Measurements from ENCODE around the gene BICC1.
"Not testable (repeated sequence)": the region's sequence is repeated elsewhere in the genome, so short reads cannot be mapped to it uniquely, and the experiment has no call there.

BICC1 gene

GRCh38 chr10:58857251-58857805 lies 344.7 kb downstream of the BICC1 start:
- Histone ChIP-seq H3K9me3 (ENCODE audit: control insufficient read depth, low read length) (no peaks in the 10 kb centered on the region), H3K4me3 (ENCODE audit: insufficient read depth, low read depth, low read length) (no peak overlapping the region), H3K36me3 (ENCODE audit: control insufficient read depth, insufficient read depth, low read length) (no peaks in the 10 kb centered on the region), H3K4me1 (ENCODE audit: control insufficient read depth, insufficient read depth, low read length) (no peaks in the 10 kb centered on the region), H3K27me3 (ENCODE audit: control insufficient read depth, insufficient read depth, low read length, poor library complexity, severe bottlenecking) (no peaks in the 10 kb centered on the region), H3K27ac (ENCODE audit: insufficient read depth, low read depth, low read length, poor library complexity, severe bottlenecking) (no peak overlapping the region)
- WGBS, 2 experiments, result 68 to 71% methylated on average over 2 of the region's 3 CpGs

- not testable (repeated sequence) for H3K9me3 ChIP-seq (ENCODE audit: control insufficient read depth, low read length); H3K27ac ChIP-seq (ENCODE audit: insufficient read depth, low read depth, low read length, poor library complexity, severe bottlenecking); H3K4me3 ChIP-seq (ENCODE audit: insufficient read depth, low read depth, low read length); H3K36me3 ChIP-seq (ENCODE audit: control insufficient read depth, insufficient read depth, low read length); H3K4me1 ChIP-seq (ENCODE audit: control insufficient read depth, insufficient read depth, low read length); H3K27me3 ChIP-seq (ENCODE audit: control insufficient read depth, insufficient read depth, low read length, poor library complexity, severe bottlenecking)
- WGBS, 2 experiments, result 93 to 100% methylated on average over 1 of the region's 1 CpG
These were observed 345.5 kb downstream of the BICC1 start for GRCh38 chr10:58858123-58858522.

- Histone ChIP-seq H3K9me3 (ENCODE audit: control insufficient read depth, low read length) (no peaks in the 10 kb centered on the region), H3K27me3 (ENCODE audit: control insufficient read depth, insufficient read depth, low read length, poor library complexity, severe bottlenecking) (no peaks in the 10 kb centered on the region), H3K4me1 (ENCODE audit: control insufficient read depth, insufficient read depth, low read length) (no peaks in the 10 kb centered on the region), H3K36me3 (ENCODE audit: control insufficient read depth, insufficient read depth, low read length) (no peaks in the 10 kb centered on the region), H3K4me3 (ENCODE audit: insufficient read depth, low read depth, low read length) (no peak overlapping the region), H3K27ac (ENCODE audit: insufficient read depth, low read depth, low read length, poor library complexity, severe bottlenecking) (no peak overlapping the region)
- WGBS, 2 experiments, result 62 to 71% methylated on average over 2 of the region's 2 CpGs
These were observed 346.9 kb downstream of the BICC1 start for GRCh38 chr10:58859526-58859925.

- H3K9me3 ChIP-seq (ENCODE audit: control insufficient read depth, low read length), result no peaks in the 10 kb centered on the region
- H3K4me3 ChIP-seq (ENCODE audit: insufficient read depth, low read depth, low read length), result no peak overlapping the region
- H3K27ac ChIP-seq (ENCODE audit: insufficient read depth, low read depth, low read length, poor library complexity, severe bottlenecking), result no peak overlapping the region
- H3K4me1 ChIP-seq (ENCODE audit: control insufficient read depth, insufficient read depth, low read length), result no peaks in the 10 kb centered on the region
- H3K27me3 ChIP-seq (ENCODE audit: control insufficient read depth, insufficient read depth, low read length, poor library complexity, severe bottlenecking), result no peaks in the 10 kb centered on the region
- H3K36me3 ChIP-seq (ENCODE audit: control insufficient read depth, insufficient read depth, low read length), result no peaks in the 10 kb centered on the region
These were observed 355.0 kb downstream of the BICC1 start for GRCh38 chr10:58867683-58868082.

- H3K27me3 ChIP-seq (ENCODE audit: control insufficient read depth, insufficient read depth, low read length, poor library complexity, severe bottlenecking), result no peaks in the 10 kb centered on the region
- 93 to 95% methylated on average over 8 of the region's 8 CpGs for WGBS, 2 experiments
These were observed 356.2 kb downstream of the BICC1 start for GRCh38 chr10:58868736-58869435.

GRCh38 chr10:58870070-58870469 lies 357.4 kb downstream of the BICC1 start:
- H3K4me3 ChIP-seq (ENCODE audit: insufficient read depth, low read depth, low read length), result no peak overlapping the region
- H3K36me3 ChIP-seq (ENCODE audit: control insufficient read depth, insufficient read depth, low read length), result no peaks in the 10 kb centered on the region
- H3K27me3 ChIP-seq (ENCODE audit: control insufficient read depth, insufficient read depth, low read length, poor library complexity, severe bottlenecking), result no peaks in the 10 kb centered on the region
- no peak overlapping the region for H3K27ac ChIP-seq (ENCODE audit: insufficient read depth, low read depth, low read length, poor library complexity, severe bottlenecking)
- no peaks in the 10 kb centered on the region for H3K4me1 ChIP-seq (ENCODE audit: control insufficient read depth, insufficient read depth, low read length)
- H3K9me3 ChIP-seq (ENCODE audit: control insufficient read depth, low read length), result no peaks in the 10 kb centered on the region
- WGBS, 2 experiments, result 94 to 98% methylated on average over 2 of the region's 4 CpGs

More at GRCh38 chr10:58868736-58869435, 356.2 kb downstream of the BICC1 start:
- Histone ChIP-seq H3K27ac (ENCODE audit: insufficient read depth, low read depth, low read length, poor library complexity, severe bottlenecking) (no peak overlapping the region), H3K4me1 (ENCODE audit: control insufficient read depth, insufficient read depth, low read length) (no peaks in the 10 kb centered on the region), H3K9me3 (ENCODE audit: control insufficient read depth, low read length) (no peaks in the 10 kb centered on the region), H3K4me3 (ENCODE audit: insufficient read depth, low read depth, low read length) (no peak overlapping the region), H3K36me3 (ENCODE audit: control insufficient read depth, insufficient read depth, low read length) (no peaks in the 10 kb centered on the region)

GRCh38 chr10:58873161-58873560 lies 360.5 kb downstream of the BICC1 start:
- Histone ChIP-seq H3K27ac (ENCODE audit: insufficient read depth, low read depth, low read length, poor library complexity, severe bottlenecking) (no peak overlapping the region), H3K4me3 (ENCODE audit: insufficient read depth, low read depth, low read length) (no peak overlapping the region), H3K36me3 (ENCODE audit: control insufficient read depth, insufficient read depth, low read length) (no peaks in the 10 kb centered on the region), H3K4me1 (ENCODE audit: control insufficient read depth, insufficient read depth, low read length) (no peaks in the 10 kb centered on the region), H3K27me3 (ENCODE audit: control insufficient read depth, insufficient read depth, low read length, poor library complexity, severe bottlenecking) (no peaks in the 10 kb centered on the region), H3K9me3 (ENCODE audit: control insufficient read depth, low read length) (no peaks in the 10 kb centered on the region)
- 81 to 86% methylated on average over 2 of the region's 2 CpGs for whole genome bisulfite sequencing, 2 experiments
